ENCODE data around the gene PON2. TPM values are rescaled to one million over a fixed set of nuclear protein-coding genes. Genes with fewer than 3 reads are reported as not detected.

Gene PON2
- polyA plus RNA-seq, 1 donor from 2014 or later, result 23.1 TPM

GRCh38 chr7:95454438-95455045 is 19.7 kb upstream of the PON2 start (continued):
- no peak for TF ChIP-seq CTCF (IDR thresholded peaks at IDR 0.05; ENCODE audit: poor library complexity, severe bottlenecking)
- no peak for TF ChIP-seq MXI1 (conservative IDR thresholded peaks at IDR 0.05; ENCODE audit: poor library complexity, severe bottlenecking)
- no peak for TF ChIP-seq SMC3 (conservative IDR thresholded peaks at IDR 0.05; ENCODE audit: poor library complexity)

GRCh38 chr7:95446618-95447017 is 11.8 kb upstream of the PON2 start:
- Histone ChIP-seq H3F3A (ENCODE audit: insufficient read depth, low read length, poor library complexity, severe bottlenecking) (no peaks in the 10 kb centered on the region), H3K9ac (ENCODE audit: low read length) (no peak overlapping the region), H3K27me3 (ENCODE audit: insufficient read depth, low read depth, low read length) (no peaks in the 10 kb centered on the region), H2AFZ (ENCODE audit: low read depth, low read length) (no peak overlapping the region), H3K36me3 (ENCODE audit: insufficient read depth, low read length) (no peaks in the 10 kb centered on the region), H3K9me3 (ENCODE audit: low read length) (no peaks in the 10 kb centered on the region), H3K4me3 (ENCODE audit: low read length) (no peak overlapping the region), H4K20me1 (ENCODE audit: insufficient read depth) (no peaks in the 10 kb centered on the region), H3K27ac (ENCODE audit: low read length) (no peak overlapping the region), H3K9me2 (ENCODE audit: insufficient read depth, low read length) (no peaks in the 10 kb centered on the region), H3K4me2 (ENCODE audit: low read length) (no peak overlapping the region), H3K79me2 (replicated peaks; ENCODE audit: insufficient read depth, low read length) (no peaks in the 10 kb centered on the region)
- TF ChIP-seq EZH2 (IDR thresholded peaks at IDR 0.05; ENCODE audit: borderline replicate concordance, insufficient read depth, low read length, poor library complexity, severe bottlenecking) (no peak), SMC3 (conservative IDR thresholded peaks at IDR 0.05; ENCODE audit: poor library complexity) (no peak), EP300 (conservative IDR thresholded peaks at IDR 0.05; ENCODE audit: poor library complexity, severe bottlenecking) (no peak), CTCF (IDR thresholded peaks at IDR 0.05; ENCODE audit: poor library complexity, severe bottlenecking) (no peak), MXI1 (conservative IDR thresholded peaks at IDR 0.05; ENCODE audit: poor library complexity, severe bottlenecking) (no peak), RAD21 (conservative IDR thresholded peaks at IDR 0.05) (no peak), REST (IDR thresholded peaks at IDR 0.05; ENCODE audit: borderline replicate concordance) (no peak), TAF1 (IDR thresholded peaks at IDR 0.05; ENCODE audit: low read depth) (no peak), POLR2AphosphoS5 (IDR thresholded peaks at IDR 0.05) (no peak)
